Measurements from ENCODE around the gene MORN5. TPM values are rescaled to one million over a fixed set of nuclear protein-coding genes. Genes with fewer than 3 reads are reported as not detected.

Gene MORN5
- total and polyA plus RNA-seq, 2 experiments from 2014 or later, result not detected

DNA sequence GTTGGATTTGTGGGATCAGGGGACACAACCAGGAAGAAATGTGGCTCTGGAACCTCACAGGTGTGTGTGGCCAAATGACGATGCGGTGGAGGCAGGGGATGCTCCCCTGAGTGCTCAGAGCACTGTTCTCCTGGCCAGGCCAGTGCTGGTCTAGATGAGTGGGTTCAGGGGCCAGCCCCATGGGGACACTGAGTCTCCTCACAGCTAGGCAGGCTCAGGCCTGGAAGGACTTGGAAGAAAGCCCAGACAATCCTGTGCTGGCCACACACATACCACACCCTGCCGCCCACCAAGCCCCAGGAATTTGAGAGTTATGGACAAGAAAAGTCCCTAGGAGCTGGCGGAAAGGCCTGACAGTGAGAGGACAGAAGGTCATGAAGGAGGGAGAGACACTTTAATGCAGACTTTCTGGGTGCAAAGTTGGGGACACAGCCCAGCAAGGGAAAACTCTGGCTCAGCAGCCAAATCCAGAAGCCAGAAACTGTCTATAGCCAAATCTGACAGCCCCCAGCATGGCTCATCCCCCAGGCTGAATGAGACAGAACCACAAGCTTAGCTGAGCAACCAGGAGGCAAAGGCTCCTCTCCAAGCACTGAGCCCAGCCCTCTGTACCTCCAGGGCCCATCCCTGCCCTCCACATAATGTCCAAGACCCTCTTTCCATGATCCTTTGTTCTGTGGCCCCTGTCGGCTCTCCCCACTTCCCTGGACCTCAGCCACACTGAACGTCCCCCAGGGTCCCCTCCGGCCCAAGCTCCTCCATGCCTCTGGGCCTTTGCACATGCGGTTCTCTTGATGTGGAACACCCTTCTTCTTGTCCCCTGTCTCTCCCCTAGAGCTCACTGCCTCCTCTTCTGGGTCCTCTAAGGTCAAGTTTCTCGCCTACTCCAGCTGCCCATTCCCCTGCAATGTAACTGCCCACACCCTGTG lies 46.7 kb downstream of the MORN5 start:
- H3K4me1 Mint-ChIP-seq, result peaks cover 14% of the 10 kb centered on the region
- H3K27me3 Mint-ChIP-seq (ENCODE audit: insufficient read depth, low read depth, poor library complexity), result peaks cover 11% of the 10 kb centered on the region
- ATAC-seq, result no peak

DNA sequence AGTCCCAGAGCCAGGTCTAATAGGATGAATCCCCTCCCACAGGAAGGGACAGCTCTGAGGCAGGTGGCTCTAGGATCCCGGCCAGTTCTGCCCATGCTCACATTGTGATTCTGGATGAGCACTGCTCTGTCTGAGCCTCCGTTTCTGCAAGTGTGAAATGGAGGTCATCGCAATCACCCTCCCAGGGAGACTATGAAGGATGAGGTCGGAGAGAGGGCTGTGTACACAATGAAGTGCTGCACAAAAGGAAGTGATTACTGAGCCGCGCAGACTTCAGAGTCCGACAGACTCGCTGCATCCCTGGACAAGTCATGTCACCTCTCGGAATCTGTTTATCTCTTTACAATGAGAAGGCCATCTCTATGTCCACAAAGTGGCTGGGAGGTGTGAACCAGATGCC lies 47.4 kb downstream of the MORN5 start:
- Mint-ChIP-seq H3K9me3 (no peaks in the 10 kb centered on the region), H3K4me1 (peaks cover 14% of the 10 kb centered on the region), H3K4me3 (no peak overlapping the region), H3K36me3 (ENCODE audit: low read depth) (no peaks in the 10 kb centered on the region; the same call in 2 of the 3 replicates), H3K27ac (no peak overlapping the region), H3K27me3 (ENCODE audit: insufficient read depth, low read depth, poor library complexity) (peaks cover 18% of the 10 kb centered on the region)
- Histone ChIP-seq H3F3A (replicated peaks; ENCODE audit: low read depth) (no peaks in the 10 kb centered on the region), H3K79me2 (replicated peaks; ENCODE audit: insufficient read depth) (no peaks in the 10 kb centered on the region), H3K4me1 (ENCODE audit: insufficient read depth) (peaks cover 13% of the 10 kb centered on the region), H3K27ac (ENCODE audit: low read depth) (no peak overlapping the region), H3K36me3 (ENCODE audit: insufficient read depth) (no peaks in the 10 kb centered on the region), H4K20me1 (replicated peaks; ENCODE audit: insufficient read depth) (no peaks in the 10 kb centered on the region), H2AFZ (no peak overlapping the region), H3K27me3 (ENCODE audit: insufficient read depth) (peaks cover 17% of the 10 kb centered on the region), H3K4me3 (no peak overlapping the region), H3K9me2 (ENCODE audit: insufficient read depth) (0 out of 2 replicates have a peak, but pooled peaks cover 5% of the 10 kb centered on the region), H3K4me2 (no peak overlapping the region)
- DNase-seq (ENCODE audit: low spot score) (no peak), ATAC-seq (no peak)
- TF ChIP-seq, protein P1, sequence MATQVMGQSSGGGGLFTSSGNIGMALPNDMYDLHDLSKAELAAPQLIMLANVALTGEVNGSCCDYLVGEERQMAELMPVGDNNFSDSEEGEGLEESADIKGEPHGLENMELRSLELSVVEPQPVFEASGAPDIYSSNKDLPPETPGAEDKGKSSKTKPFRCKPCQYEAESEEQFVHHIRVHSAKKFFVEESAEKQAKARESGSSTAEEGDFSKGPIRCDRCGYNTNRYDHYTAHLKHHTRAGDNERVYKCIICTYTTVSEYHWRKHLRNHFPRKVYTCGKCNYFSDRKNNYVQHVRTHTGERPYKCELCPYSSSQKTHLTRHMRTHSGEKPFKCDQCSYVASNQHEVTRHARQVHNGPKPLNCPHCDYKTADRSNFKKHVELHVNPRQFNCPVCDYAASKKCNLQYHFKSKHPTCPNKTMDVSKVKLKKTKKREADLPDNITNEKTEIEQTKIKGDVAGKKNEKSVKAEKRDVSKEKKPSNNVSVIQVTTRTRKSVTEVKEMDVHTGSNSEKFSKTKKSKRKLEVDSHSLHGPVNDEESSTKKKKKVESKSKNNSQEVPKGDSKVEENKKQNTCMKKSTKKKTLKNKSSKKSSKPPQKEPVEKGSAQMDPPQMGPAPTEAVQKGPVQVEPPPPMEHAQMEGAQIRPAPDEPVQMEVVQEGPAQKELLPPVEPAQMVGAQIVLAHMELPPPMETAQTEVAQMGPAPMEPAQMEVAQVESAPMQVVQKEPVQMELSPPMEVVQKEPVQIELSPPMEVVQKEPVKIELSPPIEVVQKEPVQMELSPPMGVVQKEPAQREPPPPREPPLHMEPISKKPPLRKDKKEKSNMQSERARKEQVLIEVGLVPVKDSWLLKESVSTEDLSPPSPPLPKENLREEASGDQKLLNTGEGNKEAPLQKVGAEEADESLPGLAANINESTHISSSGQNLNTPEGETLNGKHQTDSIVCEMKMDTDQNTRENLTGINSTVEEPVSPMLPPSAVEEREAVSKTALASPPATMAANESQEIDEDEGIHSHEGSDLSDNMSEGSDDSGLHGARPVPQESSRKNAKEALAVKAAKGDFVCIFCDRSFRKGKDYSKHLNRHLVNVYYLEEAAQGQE (IDR thresholded peaks at IDR 0.05; ENCODE audit: unreplicated experiment), result no peak
- TF ChIP-seq, protein P2, sequence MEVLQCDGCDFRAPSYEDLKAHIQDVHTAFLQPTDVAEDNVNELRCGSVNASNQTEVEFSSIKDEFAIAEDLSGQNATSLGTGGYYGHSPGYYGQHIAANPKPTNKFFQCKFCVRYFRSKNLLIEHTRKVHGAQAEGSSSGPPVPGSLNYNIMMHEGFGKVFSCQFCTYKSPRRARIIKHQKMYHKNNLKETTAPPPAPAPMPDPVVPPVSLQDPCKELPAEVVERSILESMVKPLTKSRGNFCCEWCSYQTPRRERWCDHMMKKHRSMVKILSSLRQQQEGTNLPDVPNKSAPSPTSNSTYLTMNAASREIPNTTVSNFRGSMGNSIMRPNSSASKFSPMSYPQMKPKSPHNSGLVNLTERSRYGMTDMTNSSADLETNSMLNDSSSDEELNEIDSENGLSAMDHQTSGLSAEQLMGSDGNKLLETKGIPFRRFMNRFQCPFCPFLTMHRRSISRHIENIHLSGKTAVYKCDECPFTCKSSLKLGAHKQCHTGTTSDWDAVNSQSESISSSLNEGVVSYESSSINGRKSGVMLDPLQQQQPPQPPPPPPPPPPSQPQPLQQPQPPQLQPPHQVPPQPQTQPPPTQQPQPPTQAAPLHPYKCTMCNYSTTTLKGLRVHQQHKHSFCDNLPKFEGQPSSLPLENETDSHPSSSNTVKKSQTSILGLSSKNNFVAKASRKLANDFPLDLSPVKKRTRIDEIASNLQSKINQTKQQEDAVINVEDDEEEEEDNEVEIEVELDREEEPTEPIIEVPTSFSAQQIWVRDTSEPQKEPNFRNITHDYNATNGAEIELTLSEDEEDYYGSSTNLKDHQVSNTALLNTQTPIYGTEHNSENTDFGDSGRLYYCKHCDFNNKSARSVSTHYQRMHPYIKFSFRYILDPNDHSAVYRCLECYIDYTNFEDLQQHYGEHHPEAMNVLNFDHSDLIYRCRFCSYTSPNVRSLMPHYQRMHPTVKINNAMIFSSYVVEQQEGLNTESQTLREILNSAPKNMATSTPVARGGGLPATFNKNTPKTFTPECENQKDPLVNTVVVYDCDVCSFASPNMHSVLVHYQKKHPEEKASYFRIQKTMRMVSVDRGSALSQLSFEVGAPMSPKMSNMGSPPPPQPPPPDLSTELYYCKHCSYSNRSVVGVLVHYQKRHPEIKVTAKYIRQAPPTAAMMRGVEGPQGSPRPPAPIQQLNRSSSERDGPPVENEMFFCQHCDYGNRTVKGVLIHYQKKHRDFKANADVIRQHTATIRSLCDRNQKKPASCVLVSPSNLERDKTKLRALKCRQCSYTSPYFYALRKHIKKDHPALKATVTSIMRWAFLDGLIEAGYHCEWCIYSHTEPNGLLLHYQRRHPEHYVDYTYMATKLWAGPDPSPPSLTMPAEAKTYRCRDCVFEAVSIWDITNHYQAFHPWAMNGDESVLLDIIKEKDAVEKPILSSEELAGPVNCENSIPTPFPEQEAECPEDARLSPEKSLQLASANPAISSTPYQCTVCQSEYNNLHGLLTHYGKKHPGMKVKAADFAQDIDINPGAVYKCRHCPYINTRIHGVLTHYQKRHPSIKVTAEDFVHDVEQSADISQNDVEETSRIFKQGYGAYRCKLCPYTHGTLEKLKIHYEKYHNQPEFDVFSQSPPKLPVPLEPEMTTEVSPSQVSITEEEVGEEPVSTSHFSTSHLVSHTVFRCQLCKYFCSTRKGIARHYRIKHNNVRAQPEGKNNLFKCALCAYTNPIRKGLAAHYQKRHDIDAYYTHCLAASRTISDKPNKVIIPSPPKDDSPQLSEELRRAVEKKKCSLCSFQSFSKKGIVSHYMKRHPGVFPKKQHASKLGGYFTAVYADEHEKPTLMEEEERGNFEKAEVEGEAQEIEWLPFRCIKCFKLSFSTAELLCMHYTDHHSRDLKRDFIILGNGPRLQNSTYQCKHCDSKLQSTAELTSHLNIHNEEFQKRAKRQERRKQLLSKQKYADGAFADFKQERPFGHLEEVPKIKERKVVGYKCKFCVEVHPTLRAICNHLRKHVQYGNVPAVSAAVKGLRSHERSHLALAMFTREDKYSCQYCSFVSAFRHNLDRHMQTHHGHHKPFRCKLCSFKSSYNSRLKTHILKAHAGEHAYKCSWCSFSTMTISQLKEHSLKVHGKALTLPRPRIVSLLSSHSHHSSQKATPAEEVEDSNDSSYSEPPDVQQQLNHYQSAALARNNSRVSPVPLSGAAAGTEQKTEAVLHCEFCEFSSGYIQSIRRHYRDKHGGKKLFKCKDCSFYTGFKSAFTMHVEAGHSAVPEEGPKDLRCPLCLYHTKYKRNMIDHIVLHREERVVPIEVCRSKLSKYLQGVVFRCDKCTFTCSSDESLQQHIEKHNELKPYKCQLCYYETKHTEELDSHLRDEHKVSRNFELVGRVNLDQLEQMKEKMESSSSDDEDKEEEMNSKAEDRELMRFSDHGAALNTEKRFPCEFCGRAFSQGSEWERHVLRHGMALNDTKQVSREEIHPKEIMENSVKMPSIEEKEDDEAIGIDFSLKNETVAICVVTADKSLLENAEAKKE (CRISPR knock-in tag; IDR thresholded peaks at IDR 0.05), result no peak
- TF ChIP-seq CREB1 (CRISPR knock-in tag; IDR thresholded peaks at IDR 0.05; ENCODE audit: low read depth) (no peak), JUNB (IDR thresholded peaks at IDR 0.05; ENCODE audit: unreplicated experiment) (no peak), NANOG (IDR thresholded peaks at IDR 0.05; ENCODE audit: borderline replicate concordance) (no peak), ZNF114 (CRISPR knock-in tag; IDR thresholded peaks at IDR 0.05) (no peak), POLR2AphosphoS5 (IDR thresholded peaks at IDR 0.05; ENCODE audit: low read depth) (no peak), STAT1 (IDR thresholded peaks at IDR 0.05; ENCODE audit: unreplicated experiment) (no peak)
- TF ChIP-seq, protein P3, sequence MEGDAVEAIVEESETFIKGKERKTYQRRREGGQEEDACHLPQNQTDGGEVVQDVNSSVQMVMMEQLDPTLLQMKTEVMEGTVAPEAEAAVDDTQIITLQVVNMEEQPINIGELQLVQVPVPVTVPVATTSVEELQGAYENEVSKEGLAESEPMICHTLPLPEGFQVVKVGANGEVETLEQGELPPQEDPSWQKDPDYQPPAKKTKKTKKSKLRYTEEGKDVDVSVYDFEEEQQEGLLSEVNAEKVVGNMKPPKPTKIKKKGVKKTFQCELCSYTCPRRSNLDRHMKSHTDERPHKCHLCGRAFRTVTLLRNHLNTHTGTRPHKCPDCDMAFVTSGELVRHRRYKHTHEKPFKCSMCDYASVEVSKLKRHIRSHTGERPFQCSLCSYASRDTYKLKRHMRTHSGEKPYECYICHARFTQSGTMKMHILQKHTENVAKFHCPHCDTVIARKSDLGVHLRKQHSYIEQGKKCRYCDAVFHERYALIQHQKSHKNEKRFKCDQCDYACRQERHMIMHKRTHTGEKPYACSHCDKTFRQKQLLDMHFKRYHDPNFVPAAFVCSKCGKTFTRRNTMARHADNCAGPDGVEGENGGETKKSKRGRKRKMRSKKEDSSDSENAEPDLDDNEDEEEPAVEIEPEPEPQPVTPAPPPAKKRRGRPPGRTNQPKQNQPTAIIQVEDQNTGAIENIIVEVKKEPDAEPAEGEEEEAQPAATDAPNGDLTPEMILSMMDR (conservative IDR thresholded peaks at IDR 0.05; ENCODE audit: low read depth in 2 of 2), result no peak

More for the DNA sequence above, 46.7 kb downstream of the MORN5 start:
- no peaks in the 10 kb centered on the region for H3K36me3 ChIP-seq (ENCODE audit: insufficient read depth)
- no peak for TF ChIP-seq ZNF331 (CRISPR knock-in tag; IDR thresholded peaks at IDR 0.05; ENCODE audit: low read depth)
- no peak overlapping the region for H3K4me3 ChIP-seq
- H3K4me3 Mint-ChIP-seq, result no peak overlapping the region
- H2AFZ ChIP-seq, result no peak overlapping the region
- no peaks in the 10 kb centered on the region; the same call in 2 of the 3 replicates for H3K36me3 Mint-ChIP-seq (ENCODE audit: low read depth)
- H3K79me2 ChIP-seq (replicated peaks; ENCODE audit: insufficient read depth), result no peaks in the 10 kb centered on the region
- no peaks in the 10 kb centered on the region for H3K9me3 Mint-ChIP-seq
- H3K27ac ChIP-seq (ENCODE audit: low read depth), result no peak overlapping the region
- H3K27me3 ChIP-seq (ENCODE audit: insufficient read depth), result peaks cover 10% of the 10 kb centered on the region
- H3K27ac Mint-ChIP-seq, result no peak overlapping the region
- H3K4me2 ChIP-seq, result no peak overlapping the region
- H4K20me1 ChIP-seq (replicated peaks; ENCODE audit: insufficient read depth), result no peaks in the 10 kb centered on the region
- no peaks in the 10 kb centered on the region for H3F3A ChIP-seq (replicated peaks; ENCODE audit: low read depth)
- H3K9me2 ChIP-seq (ENCODE audit: insufficient read depth), result 0 out of 2 replicates have a peak, but pooled peaks cover 5% of the 10 kb centered on the region
- H3K4me1 ChIP-seq (ENCODE audit: insufficient read depth), result peaks cover 13% of the 10 kb centered on the region
- DNase-seq (ENCODE audit: low spot score), result no peak
